ENCODE measurements around the gene UBAC1.

UBAC1 gene

GRCh38 chr9:135883410-135884089 lies 77.6 kb downstream of the UBAC1 start:
- DNase-seq (ENCODE audit: low read depth): no peak
- no peak for TF ChIP-seq CTCF (IDR thresholded peaks at IDR 0.05; ENCODE audit: low read depth, low read length, missing control alignments)
- no peak overlapping the region for H3K4me3 ChIP-seq (ENCODE audit: low read depth, low read length)

Data from GM12864 (cell line).